Panc1 (cell line): ENCODE results near the gene FRMD5.
"Not testable (repeated sequence)": the region's sequence is repeated elsewhere in the genome, so short reads cannot be mapped to it uniquely, and the experiment has no call there.

ENCODE experiments used
- CTCF ChIP-seq: fragments of 450-650 bp; IDR thresholded peaks from 2 replicates; pipeline ENCODE4 v1.5.1; 2017; ENCODE audit warnings: mild to moderate bottlenecking
- POLR2AphosphoS5 ChIP-seq: IDR thresholded peaks from 2 replicates; pipeline ENCODE4 v1.6.1; 2012; ENCODE audit warnings: mild to moderate bottlenecking, low read depth, low read length, moderate library complexity
- SIN3A ChIP-seq: IDR thresholded peaks from 2 replicates; pipeline ENCODE4 v1.6.1; 2012; ENCODE audit warnings: low read depth, mild to moderate bottlenecking, low read length, moderate library complexity, borderline replicate concordance; ENCODE audit not compliant: insufficient read depth
- TCF7L2 ChIP-seq: IDR thresholded peaks from 2 replicates; pipeline ENCODE4 v1.6.1; 2011; ENCODE audit warnings: mild to moderate bottlenecking, low read depth, low read length, inconsistent platforms
- TF ChIP-seq, protein P1 (sequence below), 2 experiments: IDR thresholded peaks; 2 replicates each; pipeline ENCODE4 v1.6.1; 2011 to 2012; ENCODE audit warnings: low read depth in 2 of 2, control low read depth in 1 of 2, low read length in 1 of 2, mild to moderate bottlenecking in 1 of 2, moderate library complexity in 1 of 2; ENCODE audit not compliant: insufficient read depth in 1 of 2

DNA sequence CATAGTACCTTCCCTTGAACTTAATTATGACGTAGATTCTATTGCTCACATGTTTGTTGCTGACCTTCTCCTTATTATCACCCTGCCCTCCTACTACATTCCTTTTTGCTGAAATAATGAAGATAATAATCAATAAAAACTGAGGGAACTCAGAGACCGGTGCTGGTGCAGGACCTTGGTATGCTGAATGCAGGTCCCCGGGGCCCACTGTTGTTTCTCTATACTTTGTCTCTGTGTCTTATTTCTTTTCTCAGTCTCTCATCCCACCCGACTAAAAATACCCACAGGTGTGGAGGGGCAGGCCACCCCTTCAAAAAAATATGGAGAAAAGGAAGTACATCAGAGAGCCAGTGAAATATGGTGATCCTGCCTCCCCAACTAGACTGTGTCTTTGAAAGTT, 34.2 kb upstream of the FRMD5 start:
- not testable (repeated sequence) for TF ChIP-seq CTCF, POLR2AphosphoS5, TCF7L2, SIN3A
- TF ChIP-seq, protein P1, sequence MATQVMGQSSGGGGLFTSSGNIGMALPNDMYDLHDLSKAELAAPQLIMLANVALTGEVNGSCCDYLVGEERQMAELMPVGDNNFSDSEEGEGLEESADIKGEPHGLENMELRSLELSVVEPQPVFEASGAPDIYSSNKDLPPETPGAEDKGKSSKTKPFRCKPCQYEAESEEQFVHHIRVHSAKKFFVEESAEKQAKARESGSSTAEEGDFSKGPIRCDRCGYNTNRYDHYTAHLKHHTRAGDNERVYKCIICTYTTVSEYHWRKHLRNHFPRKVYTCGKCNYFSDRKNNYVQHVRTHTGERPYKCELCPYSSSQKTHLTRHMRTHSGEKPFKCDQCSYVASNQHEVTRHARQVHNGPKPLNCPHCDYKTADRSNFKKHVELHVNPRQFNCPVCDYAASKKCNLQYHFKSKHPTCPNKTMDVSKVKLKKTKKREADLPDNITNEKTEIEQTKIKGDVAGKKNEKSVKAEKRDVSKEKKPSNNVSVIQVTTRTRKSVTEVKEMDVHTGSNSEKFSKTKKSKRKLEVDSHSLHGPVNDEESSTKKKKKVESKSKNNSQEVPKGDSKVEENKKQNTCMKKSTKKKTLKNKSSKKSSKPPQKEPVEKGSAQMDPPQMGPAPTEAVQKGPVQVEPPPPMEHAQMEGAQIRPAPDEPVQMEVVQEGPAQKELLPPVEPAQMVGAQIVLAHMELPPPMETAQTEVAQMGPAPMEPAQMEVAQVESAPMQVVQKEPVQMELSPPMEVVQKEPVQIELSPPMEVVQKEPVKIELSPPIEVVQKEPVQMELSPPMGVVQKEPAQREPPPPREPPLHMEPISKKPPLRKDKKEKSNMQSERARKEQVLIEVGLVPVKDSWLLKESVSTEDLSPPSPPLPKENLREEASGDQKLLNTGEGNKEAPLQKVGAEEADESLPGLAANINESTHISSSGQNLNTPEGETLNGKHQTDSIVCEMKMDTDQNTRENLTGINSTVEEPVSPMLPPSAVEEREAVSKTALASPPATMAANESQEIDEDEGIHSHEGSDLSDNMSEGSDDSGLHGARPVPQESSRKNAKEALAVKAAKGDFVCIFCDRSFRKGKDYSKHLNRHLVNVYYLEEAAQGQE (IDR thresholded peaks at IDR 0.05; ENCODE audit: insufficient read depth in 1 of 2, low read depth in 2 of 2, low read length in 1 of 2) = not testable (repeated sequence)
